Liver (tissue), 9 donors: ENCODE measurements around the gene RUBCN. TPM values are rescaled to one million over a fixed set of nuclear protein-coding genes. Genes with fewer than 3 reads are reported as not detected.

Experiments
- DNase-seq: peaks from one replicate; pipeline ENCODE4 v3.0.0-alpha.2; 2017; ENCODE audit warnings: low spot score
- H3K27ac ChIP-seq, 2 donors: one replicate each; pipeline ENCODE4 v1.7.0; 2013; ENCODE audit warnings: inconsistent platforms in 2 of 2, low read length in 2 of 2, control low read depth in 1 of 2, low read depth in 1 of 2, mild to moderate bottlenecking in 1 of 2
- H3K27me3 ChIP-seq, 4 donors: one replicate each; pipeline versions ENCODE4 v1.6.1 to v1.7.0; 2013; ENCODE audit warnings: low read length in 3 of 4, inconsistent platforms in 1 of 4, mild to moderate bottlenecking in 1 of 4, moderate library complexity in 1 of 4; ENCODE audit not compliant: control insufficient read depth in 4 of 4, insufficient read depth in 4 of 4
- H3K36me3 ChIP-seq, 4 donors: one replicate each; pipeline versions ENCODE4 v1.6.1 to v1.7.0; 2013; ENCODE audit warnings: low read length in 3 of 4, mild to moderate bottlenecking in 3 of 4, low read depth in 1 of 4, moderate library complexity in 1 of 4; ENCODE audit not compliant: control insufficient read depth in 4 of 4, insufficient read depth in 3 of 4
- H3K4me1 ChIP-seq, 4 donors: one replicate each; pipeline versions ENCODE4 v1.6.1 to v1.7.0; 2013; ENCODE audit warnings: low read length in 3 of 4, mild to moderate bottlenecking in 3 of 4, moderate library complexity in 1 of 4; ENCODE audit not compliant: control insufficient read depth in 4 of 4, insufficient read depth in 4 of 4
- H3K4me3 ChIP-seq, 3 donors: one replicate each; pipeline versions ENCODE4 v1.6.1 to v1.7.0; 2013; ENCODE audit warnings: low read length in 3 of 3, control low read depth in 1 of 3, low read depth in 1 of 3, mild to moderate bottlenecking in 1 of 3
- H3K9ac ChIP-seq, 2 donors: one replicate each; pipeline ENCODE4 v1.7.0; 2013; ENCODE audit warnings: low read length in 2 of 2, mild to moderate bottlenecking in 2 of 2, moderate library complexity in 2 of 2, control low read depth in 1 of 2, low read depth in 1 of 2
- H3K9me3 ChIP-seq, 4 donors: one replicate each; pipeline versions ENCODE4 v1.6.1 to v1.7.0; 2013; ENCODE audit warnings: low read length in 3 of 4; ENCODE audit not compliant: control insufficient read depth in 4 of 4
- ATF3 ChIP-seq: IDR thresholded peaks from 2 replicates; pipeline ENCODE4 v1.6.1; 2016; ENCODE audit warnings: antibody characterized with exemption
- EGR1 ChIP-seq, 2 donors: IDR thresholded peaks; 2 replicates each; pipeline ENCODE4 v1.6.1; 2016 to 2018; ENCODE audit warnings: antibody characterized with exemption in 2 of 2, low read depth in 2 of 2
- FOXA1 ChIP-seq: IDR thresholded peaks from 2 replicates; pipeline ENCODE4 v1.6.1; 2016; ENCODE audit warnings: antibody characterized with exemption
- GABPA ChIP-seq, 2 donors: IDR thresholded peaks in 1 of 2; conservative IDR thresholded peaks in 1 of 2; 2 replicates each; pipeline ENCODE4 v1.6.1; 2016; ENCODE audit warnings: antibody characterized with exemption in 2 of 2, mild to moderate bottlenecking in 1 of 2, moderate library complexity in 1 of 2
- HNF4A ChIP-seq, 2 donors: conservative IDR thresholded peaks; 2 replicates each; pipeline ENCODE4 v1.6.1; 2016; ENCODE audit warnings: antibody characterized with exemption in 2 of 2, mild to moderate bottlenecking in 2 of 2
- HNF4G ChIP-seq: IDR thresholded peaks from 2 replicates; pipeline ENCODE4 v1.6.1; 2016; ENCODE audit warnings: antibody characterized with exemption
- JUND ChIP-seq, 2 donors: IDR thresholded peaks; 2 replicates each; pipeline ENCODE4 v1.6.1; 2016; ENCODE audit warnings: antibody characterized with exemption in 2 of 2
- NR2F2 ChIP-seq: IDR thresholded peaks from 2 replicates; pipeline ENCODE4 v1.6.1; 2016; ENCODE audit warnings: antibody characterized with exemption
- RAD21 ChIP-seq, 2 donors: IDR thresholded peaks; 2 replicates each; pipeline ENCODE4 v1.6.1; 2016; ENCODE audit warnings: antibody characterized with exemption in 2 of 2, mild to moderate bottlenecking in 2 of 2
- RXRA ChIP-seq, 2 donors: IDR thresholded peaks; 2 replicates each; pipeline ENCODE4 v1.6.1; 2017 to 2018; ENCODE audit warnings: antibody characterized with exemption in 2 of 2, mild to moderate bottlenecking in 1 of 2
- SP1 ChIP-seq: IDR thresholded peaks from 2 replicates; pipeline ENCODE4 v1.6.1; 2018; ENCODE audit warnings: antibody characterized with exemption, mild to moderate bottlenecking
- TAF1 ChIP-seq: conservative IDR thresholded peaks from 2 replicates; pipeline ENCODE4 v1.6.1; 2016; ENCODE audit warnings: antibody characterized with exemption, mild to moderate bottlenecking
- YY1 ChIP-seq: IDR thresholded peaks from 2 replicates; pipeline ENCODE4 v1.6.1; 2016; ENCODE audit warnings: antibody characterized with exemption, mild to moderate bottlenecking
- ZBTB33 ChIP-seq: IDR thresholded peaks from 2 replicates; pipeline ENCODE4 v1.6.1; 2016; ENCODE audit warnings: antibody characterized with exemption
- WGBS: extraction: QIAGEN DNeasy Blood & Tissue Kit; methylation state at CpG from one replicate; pipeline ENCODE4 v1.1.7; 2013; 5-methylcytosine and 5-hydroxymethylcytosine counted together
- polyA plus RNA-seq, 2 donors: library from polyadenylated mRNA; stranded (reverse) in 1 of 2; unstranded in 1 of 2; fragments of 200-250 nt in 1 of 2; fragments of >200 nt in 1 of 2; fragmentation: Nextera tagmentation in 1 of 2; extraction: Ambion mirVana in 1 of 2; gene quantifications; one replicate each; pipeline versions ENCODE4 v1.2.1 to v1.2.3, GENCODE V29; 2013 to 2015
- total RNA-seq, 2 donors: library from RNA; depleted of rRNA; stranded (reverse); fragments of >200 nt; gene quantifications; one replicate each; pipeline ENCODE4 v1.2.3, GENCODE V29; 2014
- TF ChIP-seq, protein P1 (sequence below): IDR thresholded peaks from 2 replicates; pipeline ENCODE4 v1.6.1; 2016; ENCODE audit warnings: antibody characterized with exemption, mild to moderate bottlenecking
- TF ChIP-seq, protein P2 (sequence below): fragments of 150-350 bp; IDR thresholded peaks from 2 replicates; pipeline ENCODE4 v1.5.1; 2017; ENCODE audit warnings: improper control_type of control experiment, low read depth, low read length; ENCODE audit not compliant: missing input control
- TF ChIP-seq, protein P3 (sequence below): IDR thresholded peaks from 2 replicates; pipeline ENCODE4 v1.6.1; 2016; ENCODE audit warnings: antibody characterized with exemption
- donor health status: healthy.
- donor health status: healthy.
- donor health status: healthy.
- donor health status: healthy.
- donor health status: healthy.

RUBCN gene
- total and polyA plus RNA-seq, 4 donors, result 4.1 to 7.0 (median 4.7) TPM

- no peak overlapping the region for H3K9ac ChIP-seq
- no peaks in the 10 kb centered on the region for H3K9me3 ChIP-seq
- no peak overlapping the region for H3K27ac ChIP-seq
- H3K36me3 ChIP-seq, result peaks cover 2 to 19% (median 9%) of the 10 kb centered on the region in 4 donors
- TF ChIP-seq FOXA1 (no peak), TAF1 (no peak), RXRA (IDR thresholded peaks at IDR 0.05) (no peak), HNF4G (no peak), RAD21 (IDR thresholded peaks at IDR 0.05) (no peak), ATF3 (no peak), JUND (IDR thresholded peaks at IDR 0.05) (no peak), HNF4A (conservative IDR thresholded peaks at IDR 0.05) (no peak), SP1 (no peak), NR2F2 (no peak), EGR1 (IDR thresholded peaks at IDR 0.05; ENCODE audit: low read depth in 2 of 2) (no peak), GABPA (IDR thresholded peaks at IDR 0.05 in 1 of 2, conservative IDR thresholded peaks at IDR 0.05 in 1 of 2) (no peak), ZBTB33 (no peak), YY1 (no peak)
- TF ChIP-seq, protein P1, sequence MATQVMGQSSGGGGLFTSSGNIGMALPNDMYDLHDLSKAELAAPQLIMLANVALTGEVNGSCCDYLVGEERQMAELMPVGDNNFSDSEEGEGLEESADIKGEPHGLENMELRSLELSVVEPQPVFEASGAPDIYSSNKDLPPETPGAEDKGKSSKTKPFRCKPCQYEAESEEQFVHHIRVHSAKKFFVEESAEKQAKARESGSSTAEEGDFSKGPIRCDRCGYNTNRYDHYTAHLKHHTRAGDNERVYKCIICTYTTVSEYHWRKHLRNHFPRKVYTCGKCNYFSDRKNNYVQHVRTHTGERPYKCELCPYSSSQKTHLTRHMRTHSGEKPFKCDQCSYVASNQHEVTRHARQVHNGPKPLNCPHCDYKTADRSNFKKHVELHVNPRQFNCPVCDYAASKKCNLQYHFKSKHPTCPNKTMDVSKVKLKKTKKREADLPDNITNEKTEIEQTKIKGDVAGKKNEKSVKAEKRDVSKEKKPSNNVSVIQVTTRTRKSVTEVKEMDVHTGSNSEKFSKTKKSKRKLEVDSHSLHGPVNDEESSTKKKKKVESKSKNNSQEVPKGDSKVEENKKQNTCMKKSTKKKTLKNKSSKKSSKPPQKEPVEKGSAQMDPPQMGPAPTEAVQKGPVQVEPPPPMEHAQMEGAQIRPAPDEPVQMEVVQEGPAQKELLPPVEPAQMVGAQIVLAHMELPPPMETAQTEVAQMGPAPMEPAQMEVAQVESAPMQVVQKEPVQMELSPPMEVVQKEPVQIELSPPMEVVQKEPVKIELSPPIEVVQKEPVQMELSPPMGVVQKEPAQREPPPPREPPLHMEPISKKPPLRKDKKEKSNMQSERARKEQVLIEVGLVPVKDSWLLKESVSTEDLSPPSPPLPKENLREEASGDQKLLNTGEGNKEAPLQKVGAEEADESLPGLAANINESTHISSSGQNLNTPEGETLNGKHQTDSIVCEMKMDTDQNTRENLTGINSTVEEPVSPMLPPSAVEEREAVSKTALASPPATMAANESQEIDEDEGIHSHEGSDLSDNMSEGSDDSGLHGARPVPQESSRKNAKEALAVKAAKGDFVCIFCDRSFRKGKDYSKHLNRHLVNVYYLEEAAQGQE, result no peak
- TF ChIP-seq, protein P2, sequence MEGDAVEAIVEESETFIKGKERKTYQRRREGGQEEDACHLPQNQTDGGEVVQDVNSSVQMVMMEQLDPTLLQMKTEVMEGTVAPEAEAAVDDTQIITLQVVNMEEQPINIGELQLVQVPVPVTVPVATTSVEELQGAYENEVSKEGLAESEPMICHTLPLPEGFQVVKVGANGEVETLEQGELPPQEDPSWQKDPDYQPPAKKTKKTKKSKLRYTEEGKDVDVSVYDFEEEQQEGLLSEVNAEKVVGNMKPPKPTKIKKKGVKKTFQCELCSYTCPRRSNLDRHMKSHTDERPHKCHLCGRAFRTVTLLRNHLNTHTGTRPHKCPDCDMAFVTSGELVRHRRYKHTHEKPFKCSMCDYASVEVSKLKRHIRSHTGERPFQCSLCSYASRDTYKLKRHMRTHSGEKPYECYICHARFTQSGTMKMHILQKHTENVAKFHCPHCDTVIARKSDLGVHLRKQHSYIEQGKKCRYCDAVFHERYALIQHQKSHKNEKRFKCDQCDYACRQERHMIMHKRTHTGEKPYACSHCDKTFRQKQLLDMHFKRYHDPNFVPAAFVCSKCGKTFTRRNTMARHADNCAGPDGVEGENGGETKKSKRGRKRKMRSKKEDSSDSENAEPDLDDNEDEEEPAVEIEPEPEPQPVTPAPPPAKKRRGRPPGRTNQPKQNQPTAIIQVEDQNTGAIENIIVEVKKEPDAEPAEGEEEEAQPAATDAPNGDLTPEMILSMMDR, result no peak
- TF ChIP-seq, protein P3, sequence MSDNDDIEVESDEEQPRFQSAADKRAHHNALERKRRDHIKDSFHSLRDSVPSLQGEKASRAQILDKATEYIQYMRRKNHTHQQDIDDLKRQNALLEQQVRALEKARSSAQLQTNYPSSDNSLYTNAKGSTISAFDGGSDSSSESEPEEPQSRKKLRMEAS, result no peak
- H3K4me1 ChIP-seq, result peaks cover 0 to 5% (median 2%) of the 10 kb centered on the region in 4 donors
- H3K4me3 ChIP-seq, result no peak overlapping the region
- no peak for DNase-seq
- 92% methylated on average over 3 of the region's 3 CpGs for WGBS
- no peaks in the 10 kb centered on the region for H3K27me3 ChIP-seq
Observed at GRCh38 chr3:197756704-197757103, 20.0 kb upstream of the RUBCN start.
